ENCODE results near the gene STAP1. TPM values are rescaled to one million over a fixed set of nuclear protein-coding genes. Genes with fewer than 3 reads are reported as not detected.

Gene STAP1
- total RNA-seq, result not detected in 2 replicates

GRCh38 chr4:67558493-67558892 lies at the start of gene STAP1:
Gene STAP1 (plus strand): TSS chr4:67558727. CDS start chr4:67558810, 83 bp downstream.

GRCh38 chr4:67545199-67546003 lies 13.1 kb upstream of the STAP1 start, which contains the start of gene CENPC:
Gene CENPC (minus strand): TSS chr4:67545503. CDS start chr4:67545355, 148 bp downstream.

Other genes starting within 250 kb of the STAP1 start
- gene CENPC, start 13.2 kb upstream of the STAP1 start, total RNA-seq, result 6.5 and 10.4 TPM in 2 replicates
- gene UBA6, start 142.4 kb downstream of the STAP1 start, total RNA-seq, result 48.9 and 55.9 TPM in 2 replicates
- gene GNRHR, start 195.7 kb downstream of the STAP1 start, total RNA-seq, result not detected in 2 replicates